Measurements from ENCODE around the gene CDYL2.

- TF ChIP-seq CTCF (IDR thresholded peaks at IDR 0.05; ENCODE audit: low read depth, low read length, poor library complexity, severe bottlenecking) = no peak
- no peak for TF ChIP-seq EZH2phosphoT487 (IDR thresholded peaks at IDR 0.05; ENCODE audit: borderline replicate concordance, low read length)
Measured at GRCh38 chr16:80802902-80803301, 1.5 kb downstream of the CDYL2 start.

Measured in DOHH2 (cell line).